Neural crest cell (in vitro differentiated cells): ENCODE data around the gene TAF4. TPM values are rescaled to one million over a fixed set of nuclear protein-coding genes. Genes with fewer than 3 reads are reported as not detected.

Experiments used
- DNase-seq: peaks from one replicate; pipeline ENCODE4 v3.0.0; 2021; ENCODE audit warnings: low read depth, mixed read lengths, low spot score
- H3K27ac Mint-ChIP-seq: one replicate; pipeline ENCODE4 v1.8.0; 2021; ENCODE audit warnings: mild to moderate bottlenecking, mixed read lengths; ENCODE audit not compliant: unreplicated experiment
- H3K27me3 Mint-ChIP-seq: 2 replicates; pipeline ENCODE4 v1.8.0; 2021; ENCODE audit warnings: low read depth, mild to moderate bottlenecking, mixed read lengths
- H3K36me3 Mint-ChIP-seq: 2 replicates; pipeline ENCODE4 v1.8.0; 2021; ENCODE audit warnings: low read depth, mild to moderate bottlenecking, mixed read lengths
- H3K4me1 Mint-ChIP-seq: 2 replicates; pipeline ENCODE4 v1.8.0; 2021; ENCODE audit warnings: mixed read lengths
- H3K4me3 Mint-ChIP-seq: one replicate; pipeline ENCODE4 v1.8.0; 2021; ENCODE audit warnings: mild to moderate bottlenecking, mixed read lengths
- H3K9me3 Mint-ChIP-seq: 2 replicates; pipeline ENCODE4 v1.8.0; 2021; ENCODE audit warnings: mixed read lengths
- CTCF ChIP-seq: fragments of 200-600 bp; sonication (generic); conservative IDR thresholded peaks from 2 replicates; pipeline ENCODE4 v1.5.0; 2021; ENCODE audit warnings: antibody characterized with exemption, mild to moderate bottlenecking
- total RNA-seq: library from RNA; stranded (reverse); gene quantifications from 2 replicates; pipeline ENCODE4 v1.2.1, GENCODE V29; 2021

The TAF4 gene
- total RNA-seq, 1 donor from 2014 or later: 33.6 TPM

DNA sequence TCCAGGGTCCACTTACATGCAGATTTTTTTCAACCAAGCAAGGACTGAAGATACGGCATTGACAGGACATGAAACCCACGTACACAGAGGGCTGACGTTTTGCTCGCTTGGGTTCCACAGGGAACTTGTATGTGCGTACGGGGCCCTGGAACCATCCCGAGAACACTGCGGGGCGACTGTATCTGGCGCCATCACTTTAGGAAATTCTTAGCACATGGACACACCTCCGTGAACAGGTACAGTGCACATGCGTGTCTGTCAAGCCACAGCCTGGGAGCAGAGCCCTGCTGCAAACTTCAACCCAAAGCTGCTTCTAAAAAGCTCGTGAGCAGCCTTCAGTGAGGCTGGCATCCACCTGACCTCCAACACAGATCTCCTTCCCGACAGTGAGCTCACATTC is 37.3 kb downstream of the TAF4 start:
- no peak for TF ChIP-seq CTCF
- Mint-ChIP-seq H3K27ac (no peak overlapping the region), H3K36me3 (no peaks in the 10 kb centered on the region), H3K9me3 (no peaks in the 10 kb centered on the region), H3K4me1 (peaks cover 71% of the 10 kb centered on the region), H3K27me3 (no peaks in the 10 kb centered on the region), H3K4me3 (no peak overlapping the region)
- no peak for DNase-seq

DNA sequence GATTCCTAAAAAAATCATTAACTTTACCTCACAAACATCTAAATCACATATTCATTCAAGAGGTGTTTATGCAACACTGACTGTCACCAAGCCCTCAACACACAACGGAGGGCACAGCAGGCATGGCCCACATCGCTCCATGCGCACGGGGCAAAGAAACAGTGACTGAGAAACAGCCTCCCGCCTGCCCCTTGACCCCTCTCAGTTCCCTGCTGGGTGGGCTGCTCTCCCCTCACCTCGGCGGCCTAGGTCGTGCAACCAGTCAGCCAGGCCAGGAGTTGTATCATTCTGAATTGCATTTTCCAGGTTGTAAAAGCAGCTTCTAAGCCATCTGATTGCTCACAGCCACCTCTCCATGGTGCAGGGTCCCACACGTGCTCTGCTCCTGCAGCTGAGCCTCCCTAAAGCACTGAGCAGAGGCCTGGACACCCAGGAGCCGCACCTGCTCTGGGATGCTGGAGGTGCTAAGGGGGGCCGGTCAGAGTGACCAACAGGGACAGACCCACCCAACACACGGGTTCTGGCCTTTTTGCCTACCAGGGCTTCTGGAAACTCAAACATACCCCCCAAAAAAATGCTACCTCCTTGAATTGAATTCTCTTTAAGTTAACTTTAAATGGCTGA is 37.9 kb downstream of the TAF4 start:
- Mint-ChIP-seq H3K36me3 (no peaks in the 10 kb centered on the region), H3K27me3 (no peaks in the 10 kb centered on the region), H3K4me3 (no peak overlapping the region), H3K4me1 (peaks cover 70% of the 10 kb centered on the region), H3K9me3 (no peaks in the 10 kb centered on the region), H3K27ac (no peak overlapping the region)
- no peak for TF ChIP-seq CTCF
- no peak for DNase-seq

- Mint-ChIP-seq H3K36me3 (no peaks in the 10 kb centered on the region), H3K4me3 (no peak overlapping the region), H3K27ac (peak overlapping the region; percentile 44), H3K27me3 (no peaks in the 10 kb centered on the region), H3K9me3 (no peaks in the 10 kb centered on the region), H3K4me1 (peaks cover 72% of the 10 kb centered on the region)
- TF ChIP-seq CTCF: no peak
- DNase-seq: no peak
Measured at GRCh38 chr20:62027116-62027515, 38.6 kb downstream of the TAF4 start.

- no peak for DNase-seq
- H3K36me3 Mint-ChIP-seq: no peaks in the 10 kb centered on the region
- peaks cover 72% of the 10 kb centered on the region for H3K4me1 Mint-ChIP-seq
- no peak for TF ChIP-seq CTCF
- no peaks in the 10 kb centered on the region for H3K27me3 Mint-ChIP-seq
- no peak overlapping the region for H3K4me3 Mint-ChIP-seq
- H3K9me3 Mint-ChIP-seq: no peaks in the 10 kb centered on the region
- peak overlapping the region; percentile 28 for H3K27ac Mint-ChIP-seq
Measured at GRCh38 chr20:62026564-62026856, 39.2 kb downstream of the TAF4 start.

DNA sequence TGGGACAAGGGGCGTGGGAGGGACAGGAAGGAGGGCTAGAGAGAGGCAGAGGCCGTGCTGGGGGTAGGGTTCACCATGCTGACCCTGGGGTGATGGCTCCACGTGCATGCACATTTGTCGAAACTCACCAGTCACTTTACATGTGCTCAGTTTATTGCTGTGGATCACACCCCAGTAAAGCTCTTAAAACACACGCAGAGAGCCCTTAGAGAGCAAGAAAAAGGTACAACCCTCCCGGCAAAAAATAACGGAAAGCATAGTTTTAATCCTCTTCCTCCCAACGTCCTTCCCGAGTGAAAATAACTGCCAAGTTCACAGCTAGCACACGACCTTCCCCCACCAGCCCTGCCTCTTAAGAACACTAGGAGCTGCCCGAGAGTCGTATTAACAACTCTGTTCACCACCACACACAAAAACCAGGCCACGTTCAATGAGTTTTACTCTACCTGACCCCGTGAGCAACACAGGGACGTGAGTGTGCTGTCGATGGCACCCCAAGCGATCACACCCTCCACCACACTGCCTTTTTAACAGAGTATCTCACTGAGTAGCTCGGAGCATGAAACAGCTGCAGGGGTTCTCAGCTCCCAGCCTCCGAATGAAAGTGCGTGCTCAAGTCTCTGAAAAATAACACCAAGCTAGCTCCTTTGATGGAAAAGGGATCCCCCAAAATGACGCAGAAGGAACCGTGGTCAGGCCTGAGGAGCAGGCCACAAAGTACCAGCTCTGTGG is 39.7 kb downstream of the TAF4 start:
- H3K4me1 Mint-ChIP-seq: peaks cover 68% of the 10 kb centered on the region
- no peaks in the 10 kb centered on the region for H3K36me3 Mint-ChIP-seq
- no peaks in the 10 kb centered on the region for H3K27me3 Mint-ChIP-seq
- DNase-seq: no peak
- no peak overlapping the region for H3K4me3 Mint-ChIP-seq
- H3K27ac Mint-ChIP-seq: peak overlapping the region; percentile 75
- peak; percentile 46 for TF ChIP-seq CTCF
- H3K9me3 Mint-ChIP-seq: no peaks in the 10 kb centered on the region
